CD4-positive, alpha-beta T cell (primary cell): Measurements from ENCODE around the gene ESR1. TPM values are rescaled to one million over a fixed set of nuclear protein-coding genes. Genes with fewer than 3 reads are reported as not detected.

Experiments
- ATAC-seq: fragments of 200-7000 bp; cut with Tn5 transposase; one replicate; pipeline ENCODE4 v1.10.0; 2022; ENCODE audit warnings: mild to moderate bottlenecking; ENCODE audit not compliant: poor library complexity
- CTCF ChIA-PET: fragments of 350-600 bp; sonication (Branson Sonifier 250); formaldehyde crosslinking; loops from one replicate; lab custom pipeline; 2021; ENCODE audit warnings: antibody characterized with exemption, inconsistent platforms; lab: Charles Lee
- POLR2A ChIA-PET: fragments of 350-600 bp; sonication (Branson Sonifier 250); formaldehyde crosslinking; loops from one replicate; lab custom pipeline; 2021; ENCODE audit warnings: antibody characterized with exemption, inconsistent platforms; lab: Charles Lee
- DNase-seq, 14 experiments: peaks; one replicate each; pipeline ENCODE4 v3.0.0-alpha.2; 2013 to 2020; ENCODE audit warnings: mixed read lengths in 2 of 14
- H3K27ac ChIP-seq, 2 donors: one replicate each; pipeline versions ENCODE4 v1.5.1 to v1.7.0; 2013; ENCODE audit warnings: low read length in 2 of 2, low read depth in 1 of 2, mild to moderate bottlenecking in 1 of 2
- H3K27me3 ChIP-seq, 2 experiments: 1 replicate in 1 of 2; 2 replicates in 1 of 2; pipeline versions ENCODE4 v1.6.1 to v1.7.0; 2013; ENCODE audit warnings: low read length in 2 of 2, control low read depth in 1 of 2, mild to moderate bottlenecking in 1 of 2, moderate library complexity in 1 of 2; ENCODE audit not compliant: insufficient read depth in 2 of 2, control insufficient read depth in 1 of 2
- H3K36me3 ChIP-seq: one replicate; pipeline ENCODE4 v1.6.1; 2013; ENCODE audit warnings: low read length, control low read depth; ENCODE audit not compliant: insufficient read depth
- H3K4me1 ChIP-seq: one replicate; pipeline ENCODE4 v1.6.1; 2013; ENCODE audit warnings: low read length, control low read depth; ENCODE audit not compliant: insufficient read depth
- H3K4me3 ChIP-seq: one replicate; pipeline ENCODE4 v1.5.1; 2013; ENCODE audit warnings: mild to moderate bottlenecking, low read length, moderate library complexity
- H3K9me3 ChIP-seq, 2 experiments: 1 replicate in 1 of 2; 2 replicates in 1 of 2; pipeline versions ENCODE4 v1.6.1 to v1.7.0; 2013; ENCODE audit warnings: low read length in 2 of 2, mild to moderate bottlenecking in 2 of 2, control low read depth in 1 of 2, moderate library complexity in 1 of 2; ENCODE audit not compliant: control insufficient read depth in 1 of 2, insufficient read depth in 1 of 2
- H3K27ac Mint-ChIP-seq: one replicate; pipeline ENCODE4 v1.8.0; 2020; ENCODE audit warnings: mixed read lengths
- H3K27me3 Mint-ChIP-seq: one replicate; pipeline ENCODE4 v1.8.0; 2021; ENCODE audit warnings: mixed read lengths
- H3K36me3 Mint-ChIP-seq: one replicate; pipeline ENCODE4 v1.8.0; 2021; ENCODE audit warnings: low read depth, mixed read lengths
- H3K4me1 Mint-ChIP-seq: one replicate; pipeline ENCODE4 v1.8.0; 2021; ENCODE audit warnings: low read depth, mixed read lengths
- H3K4me3 Mint-ChIP-seq: one replicate; pipeline ENCODE4 v1.8.0; 2020; ENCODE audit warnings: mild to moderate bottlenecking, mixed read lengths
- H3K9me3 Mint-ChIP-seq: one replicate; pipeline ENCODE4 v1.8.0; 2020; ENCODE audit warnings: mixed read lengths
- intact Hi-C, 2 experiments: fragments of 100-400 bp; cut with DNase I in 1 of 2; cut with micrococcal nuclease in 1 of 2; formaldehyde crosslinking; loops; one replicate each; pipeline versions ENCODE4 v1.15.1 to v1.9.0; 2023 to 2025; cut with DNase I, micrococcal nuclease
- total RNA-seq, 174 experiments: library from RNA in 2 of 174; stranded (reverse) in 2 of 174; gene quantifications; one replicate each; pipeline ENCODE4 v1.2.3 and lab custom pipeline; 2021 to 2026
- TF ChIP-seq, protein P1 (sequence below): fragments of 200-600 bp; IDR thresholded peaks from one replicate; pipeline ENCODE4 v1.8.0; 2022; ENCODE audit warnings: antibody characterized with exemption, mild to moderate bottlenecking

The ESR1 gene
- total RNA-seq, 2 experiments from 2014 or later, result 2.6 to 2.8 TPM

DNA sequence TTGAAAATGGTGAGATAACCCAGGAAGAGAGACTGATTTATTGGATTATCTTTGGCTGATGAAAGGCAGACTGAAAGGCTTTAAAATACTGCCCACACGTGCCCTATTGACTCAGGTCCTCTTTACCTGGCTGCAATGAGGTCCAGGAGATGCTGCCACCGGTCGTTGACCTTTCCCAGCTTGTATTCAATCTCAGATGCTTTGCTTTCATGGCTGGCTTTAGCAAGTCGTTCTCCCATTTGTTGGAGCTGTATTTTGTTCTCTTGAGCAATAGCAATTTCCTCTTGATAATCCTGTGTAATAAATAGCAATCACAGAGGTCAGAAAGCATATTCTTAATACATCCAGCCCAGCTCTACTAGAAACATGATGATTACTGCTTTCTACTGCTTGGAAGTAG, 368.8 kb downstream of the ESR1 start:
- no peaks in the 10 kb centered on the region for H3K9me3 Mint-ChIP-seq
- no peak overlapping the region for H3K4me3 ChIP-seq
- H3K4me3 Mint-ChIP-seq, result no peak overlapping the region
- peaks cover 22% of the 10 kb centered on the region for H3K4me1 ChIP-seq
- no peaks in the 10 kb centered on the region for H3K9me3 ChIP-seq
- TF ChIP-seq, protein P1, sequence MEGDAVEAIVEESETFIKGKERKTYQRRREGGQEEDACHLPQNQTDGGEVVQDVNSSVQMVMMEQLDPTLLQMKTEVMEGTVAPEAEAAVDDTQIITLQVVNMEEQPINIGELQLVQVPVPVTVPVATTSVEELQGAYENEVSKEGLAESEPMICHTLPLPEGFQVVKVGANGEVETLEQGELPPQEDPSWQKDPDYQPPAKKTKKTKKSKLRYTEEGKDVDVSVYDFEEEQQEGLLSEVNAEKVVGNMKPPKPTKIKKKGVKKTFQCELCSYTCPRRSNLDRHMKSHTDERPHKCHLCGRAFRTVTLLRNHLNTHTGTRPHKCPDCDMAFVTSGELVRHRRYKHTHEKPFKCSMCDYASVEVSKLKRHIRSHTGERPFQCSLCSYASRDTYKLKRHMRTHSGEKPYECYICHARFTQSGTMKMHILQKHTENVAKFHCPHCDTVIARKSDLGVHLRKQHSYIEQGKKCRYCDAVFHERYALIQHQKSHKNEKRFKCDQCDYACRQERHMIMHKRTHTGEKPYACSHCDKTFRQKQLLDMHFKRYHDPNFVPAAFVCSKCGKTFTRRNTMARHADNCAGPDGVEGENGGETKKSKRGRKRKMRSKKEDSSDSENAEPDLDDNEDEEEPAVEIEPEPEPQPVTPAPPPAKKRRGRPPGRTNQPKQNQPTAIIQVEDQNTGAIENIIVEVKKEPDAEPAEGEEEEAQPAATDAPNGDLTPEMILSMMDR, result no peak
- ChIA-PET POLR2A (interaction anchor here (2.5 kb wide), 1 partner anchor 9 kb away, joined by 15 read pairs; no protein-coding TSS in a partner anchor), CTCF (no interaction called here)
- H3K4me1 Mint-ChIP-seq, result peaks cover 60% of the 10 kb centered on the region
- DNase-seq (no peak), ATAC-seq (no peak)
- H3K36me3 Mint-ChIP-seq, result peaks cover 89% of the 10 kb centered on the region
- no peak overlapping the region for H3K27ac ChIP-seq
- intact Hi-C loops, result loop anchor here in 1 of 2 experiments (10.0 kb wide), 1 partner anchor 791 kb away; no protein-coding TSS in a partner anchor
- peak overlapping the region; percentile 74 for H3K27ac Mint-ChIP-seq
- peaks cover 90% of the 10 kb centered on the region for H3K36me3 ChIP-seq
- H3K27me3 Mint-ChIP-seq, result no peaks in the 10 kb centered on the region
- no peaks in the 10 kb centered on the region for H3K27me3 ChIP-seq
